C4-2B (cell line): ENCODE data around the gene PIM3.

Experiments used
- CTCF ChIP-seq: fragments of 450-650 bp; conservative IDR thresholded peaks from 2 replicates; pipeline ENCODE4 v1.5.1; 2017; ENCODE audit warnings: mild to moderate bottlenecking
- ZFX ChIP-seq: fragments of 450-650 bp; IDR thresholded peaks from 2 replicates; pipeline ENCODE4 v1.6.1; 2017

GRCh38 chr22:49941507-49942316 lies 18.9 kb upstream of the PIM3 start:
- TF ChIP-seq CTCF (no peak), ZFX (no peak)
